GM18508 (cell line): ENCODE data around the gene PSMA7.

Experiments used
- ATAC-seq: cut with Tn5 transposase; IDR thresholded peaks from one replicate; pipeline ENCODE4 v1.9.1; 2021; ENCODE audit warnings: moderate number of reproducible peaks; ENCODE audit not compliant: insufficient read depth, unreplicated experiment

The PSMA7 gene

GRCh38 chr20:62143081-62143956 is at the start of gene PSMA7, which contains the start of gene SS18L1:
TSS of gene PSMA7 (minus strand) at chr20:62143394. CDS start at chr20:62143303, 91 bp downstream.
TSS of gene SS18L1 (plus strand) at chr20:62143769. CDS start at chr20:62143821, 52 bp downstream.
- no peak for ATAC-seq

- no peak for ATAC-seq
These were observed 49.4 kb upstream of the PSMA7 start for GRCh38 chr20:62192635-62193034.

- ATAC-seq = no peak
These were observed 48.8 kb upstream of the PSMA7 start for GRCh38 chr20:62191781-62192559.

- no peak for ATAC-seq
These were observed 47.6 kb upstream of the PSMA7 start for GRCh38 chr20:62190639-62191411.

- no peak for ATAC-seq
These were observed 44.0 kb upstream of the PSMA7 start for GRCh38 chr20:62186887-62187866.

GRCh38 chr20:62186096-62186426 is 42.9 kb upstream of the PSMA7 start:
- ATAC-seq = no peak

- no peak for ATAC-seq
These were observed 40.4 kb upstream of the PSMA7 start for GRCh38 chr20:62183426-62184142.

DNA sequence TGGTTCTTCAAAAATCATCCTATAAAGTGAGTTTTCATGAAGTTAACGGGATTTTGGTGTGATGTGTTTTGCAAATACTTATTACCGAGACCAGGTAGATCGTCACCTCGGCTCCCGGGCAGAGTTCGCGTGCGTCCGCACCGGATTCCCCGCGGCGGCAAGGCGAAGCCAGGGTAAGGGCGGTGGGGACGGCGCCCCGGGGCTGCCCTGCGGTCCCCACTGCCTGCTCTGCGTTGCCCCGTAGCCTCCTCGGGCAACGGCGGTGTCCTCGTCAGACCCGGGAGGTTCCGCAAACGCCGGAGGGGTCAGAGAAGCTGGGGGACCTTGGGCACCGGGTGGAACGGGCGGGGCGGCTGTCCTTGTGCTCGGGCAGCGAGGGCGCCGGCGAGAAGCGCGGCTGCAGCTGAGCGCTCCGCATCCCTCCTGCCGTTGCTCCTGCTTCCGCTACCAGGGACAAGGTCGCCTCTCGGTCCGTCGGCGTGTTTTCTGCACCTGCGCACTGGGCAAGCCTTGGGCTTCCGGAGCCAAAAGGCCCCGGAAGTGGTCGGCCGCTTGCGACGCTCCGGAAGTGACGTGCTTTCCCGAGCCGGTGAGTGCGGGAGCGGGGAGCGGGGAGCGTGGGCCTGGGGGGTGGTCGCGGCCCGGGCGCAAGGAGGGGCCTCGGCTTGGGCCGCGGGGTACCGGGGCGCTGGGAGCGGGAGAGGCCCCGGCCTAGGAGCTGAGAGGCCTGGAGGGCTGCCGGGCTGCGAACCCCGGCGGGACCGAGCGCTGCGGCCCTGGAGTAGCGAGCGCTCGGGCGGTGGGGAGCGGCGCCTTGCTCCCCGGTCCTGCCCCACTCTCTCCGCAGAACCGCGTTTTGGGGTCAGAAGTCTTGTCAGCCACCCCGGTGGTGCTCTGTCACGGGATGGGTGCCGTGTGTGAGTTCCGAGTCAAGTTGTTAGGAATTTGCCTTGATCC is 39.6 kb upstream of the PSMA7 start, which contains the start of gene MTG2:
Gene MTG2, plus strand, starts transcription at position 560 of the 957 bp plus-strand sequence. CDS start 10,393 bp downstream, outside the sequence.
- no peak for ATAC-seq

GRCh38 chr20:62181808-62182207 is 38.6 kb upstream of the PSMA7 start:
- ATAC-seq = no peak

DNA sequence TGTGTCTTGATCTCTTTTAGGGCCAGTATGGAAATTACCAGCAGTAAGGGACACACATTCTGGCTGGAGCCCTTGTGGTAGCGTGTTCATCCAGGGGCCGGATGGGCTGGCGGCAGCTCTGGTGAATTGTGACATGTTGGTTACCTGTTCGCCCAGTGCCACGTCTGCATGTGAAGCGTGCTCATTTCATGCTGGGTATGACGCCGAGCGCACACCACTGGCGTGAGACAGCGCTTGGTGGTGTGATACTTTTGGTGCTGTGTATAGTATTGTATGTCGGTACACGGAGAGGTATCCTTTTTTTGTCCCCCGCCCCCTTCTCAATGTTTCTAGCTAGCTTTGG is 35.9 kb upstream of the PSMA7 start:
- no peak for ATAC-seq

DNA sequence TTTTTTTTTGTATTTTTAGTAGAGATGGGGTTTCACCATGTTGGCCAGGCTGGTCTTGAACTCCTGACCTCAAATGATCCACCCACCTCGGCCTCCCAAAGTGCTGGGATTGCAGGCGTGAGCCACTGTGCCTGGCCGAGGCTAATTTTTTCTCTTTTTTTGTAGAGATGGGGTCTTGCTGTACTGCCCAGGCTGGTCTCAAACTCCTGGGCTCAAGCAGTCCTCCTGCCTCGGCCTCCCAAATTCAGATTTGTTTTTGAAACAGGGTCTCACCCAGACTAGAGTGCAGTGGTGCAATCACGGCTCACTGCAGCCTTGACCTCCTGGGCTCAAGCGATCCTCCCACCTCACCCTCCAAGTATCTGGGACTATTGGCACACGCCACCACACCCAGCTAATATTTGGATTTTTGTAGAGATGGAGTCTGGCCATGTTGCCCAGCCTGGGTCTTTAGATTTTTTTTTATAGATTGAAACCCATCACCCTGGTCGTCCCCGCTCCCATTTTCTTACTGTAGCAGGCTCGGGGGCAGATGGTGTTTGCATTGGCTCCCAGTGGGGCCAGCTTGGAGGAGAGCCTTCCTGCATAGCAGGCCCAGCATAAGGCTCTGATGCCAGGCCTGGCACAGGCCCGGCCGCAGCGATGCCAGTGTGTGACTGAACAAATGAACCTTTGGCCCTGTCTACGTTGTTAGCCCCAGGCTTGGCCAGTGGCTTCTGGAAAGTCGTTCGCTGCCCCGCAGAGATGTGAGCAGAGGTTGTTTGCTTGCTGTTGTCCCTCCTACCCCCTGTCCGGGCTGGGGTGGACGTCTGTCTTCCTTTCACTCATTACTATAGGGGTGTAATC is 35.3 kb upstream of the PSMA7 start:
- no peak for ATAC-seq

DNA sequence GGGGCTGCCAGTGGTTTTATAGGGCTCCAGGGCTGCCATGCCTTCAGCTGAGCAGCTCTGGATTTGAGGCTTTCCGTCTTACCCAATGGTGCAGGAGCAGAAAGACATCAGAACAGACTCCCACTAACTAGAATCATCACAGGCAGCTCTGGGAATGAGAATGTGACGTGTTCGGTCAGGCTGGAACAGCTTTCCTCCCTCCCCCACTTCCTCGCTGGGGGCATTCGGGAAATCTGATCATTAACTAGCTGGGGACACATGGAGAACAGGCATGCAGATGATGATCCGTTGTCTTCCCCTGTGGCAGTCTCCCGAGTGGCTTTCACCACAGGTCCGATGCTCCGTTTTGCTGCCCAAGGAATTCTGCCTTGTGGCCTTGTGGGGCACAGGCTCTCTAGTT is 34.1 kb upstream of the PSMA7 start:
- no peak for ATAC-seq

- no peak for ATAC-seq
These were observed 33.7 kb upstream of the PSMA7 start for GRCh38 chr20:62176866-62177265.

GRCh38 chr20:62175711-62176110 is 32.5 kb upstream of the PSMA7 start:
- no peak for ATAC-seq

DNA sequence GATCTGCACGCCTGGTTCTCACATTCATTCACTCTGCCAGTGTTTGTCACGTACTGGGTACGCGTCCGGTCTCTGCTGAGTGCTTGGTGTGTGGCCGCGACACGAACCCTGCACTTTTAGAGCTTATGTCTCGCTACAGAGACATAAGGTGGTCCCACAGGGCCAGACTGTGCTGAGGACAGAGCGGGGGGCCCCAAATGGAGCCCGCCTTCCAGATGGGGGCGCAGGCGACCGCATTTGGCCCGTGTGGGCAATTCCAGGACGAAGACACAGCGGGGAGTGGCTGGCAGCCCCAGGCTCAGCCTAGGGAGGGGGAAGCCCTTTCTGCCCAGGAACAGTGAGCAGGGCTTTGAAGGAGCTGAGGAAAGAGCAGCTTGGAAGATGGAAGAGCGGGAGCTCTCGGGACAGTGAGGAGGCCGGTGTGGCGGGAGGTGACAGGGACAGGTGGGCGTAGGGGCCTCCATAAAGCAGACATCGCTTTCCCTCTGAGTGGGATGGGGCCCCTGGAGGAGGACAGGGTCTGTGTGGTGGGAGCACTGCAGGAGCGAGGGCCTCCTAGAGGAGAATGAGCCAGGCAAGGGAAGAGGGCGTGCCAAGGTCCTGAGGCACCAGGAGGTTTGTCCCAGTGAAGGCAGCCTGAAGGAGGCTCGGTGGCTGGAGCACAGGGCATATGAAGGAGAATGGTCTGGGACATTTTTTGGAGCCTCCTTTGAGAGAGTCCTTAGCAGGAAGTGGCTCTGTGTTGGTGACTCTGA is 31.9 kb upstream of the PSMA7 start:
- no peak for ATAC-seq
